GM19240 (cell line): ENCODE results near the gene PEAK1.
A peak's percentile ranks its signal among the peaks of the same experiment; 100 is the strongest.

Experiments
- DNase-seq: peaks from one replicate; pipeline ENCODE4 v3.0.0; 2011; ENCODE audit warnings: low spot score; ENCODE audit not compliant: insufficient read length

The PEAK1 gene

GRCh38 chr15:77419836-77420609, at the start of gene PEAK1:
Gene PEAK1 (minus strand): TSS chr15:77420104. CDS start chr15:77181926, 238,178 bp downstream.
- peak; percentile 79 for DNase-seq

DNA sequence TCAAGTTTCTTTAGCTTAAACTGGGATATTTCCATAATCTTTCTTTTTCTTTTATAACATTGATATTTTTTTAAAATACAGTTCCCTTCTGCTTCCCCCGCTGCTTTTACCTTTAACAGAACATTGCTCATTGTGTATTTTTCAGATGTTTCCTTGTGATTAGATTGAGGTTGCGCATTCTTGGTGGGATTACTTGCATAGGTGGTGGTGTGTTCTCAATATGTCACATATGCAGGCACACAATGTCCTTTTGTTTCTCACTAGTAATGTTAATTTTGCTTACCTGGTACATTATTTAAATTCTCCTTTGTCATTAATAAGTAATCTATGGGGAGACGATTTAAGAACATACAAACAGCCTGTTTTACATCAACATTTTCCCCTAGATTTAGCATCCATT, 49.0 kb upstream of the PEAK1 start:
- DNase-seq: no peak

DNA sequence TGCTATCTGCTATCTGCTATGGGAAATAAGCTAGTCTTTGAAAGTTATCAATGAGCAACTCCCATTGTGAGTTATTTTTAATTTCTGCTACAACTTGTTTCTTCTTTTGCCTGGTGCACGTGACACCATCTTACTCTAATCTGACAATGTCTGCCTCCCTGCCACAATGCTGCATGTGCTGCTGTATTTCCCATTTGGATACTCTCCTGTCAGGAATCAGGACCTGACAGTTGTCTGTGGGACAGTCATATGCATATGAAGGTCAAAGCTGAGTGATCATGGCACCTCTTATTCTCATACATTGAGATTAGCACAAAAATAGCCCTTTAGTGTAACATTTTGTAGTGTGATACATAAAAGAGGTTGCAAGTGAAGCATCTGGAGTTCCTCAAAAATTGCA, 46.6 kb upstream of the PEAK1 start:
- DNase-seq: no peak

GRCh38 chr15:77464129-77464865, 44.4 kb upstream of the PEAK1 start:
- no peak for DNase-seq

GRCh38 chr15:77461486-77461885, 41.6 kb upstream of the PEAK1 start:
- DNase-seq: no peak

- no peak for DNase-seq
Observed at GRCh38 chr15:77459031-77459430, 39.1 kb upstream of the PEAK1 start.

DNA sequence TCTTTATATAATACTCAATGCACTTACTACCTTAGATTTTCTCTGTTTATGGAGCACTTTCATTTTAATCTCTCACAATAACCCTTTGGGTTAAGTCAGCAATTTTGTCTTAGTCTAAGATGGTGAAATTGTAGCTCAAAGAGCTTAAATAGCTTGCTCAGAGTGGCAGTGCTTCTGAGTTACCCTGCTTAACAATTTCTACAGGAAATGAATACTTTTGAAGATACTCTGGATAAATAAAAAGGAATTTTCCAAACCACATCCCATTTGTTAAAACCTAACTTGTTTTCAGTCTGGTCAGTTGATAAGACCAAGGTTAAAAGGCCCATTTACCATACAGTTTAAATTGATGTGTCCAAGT, 38.0 kb upstream of the PEAK1 start:
- no peak for DNase-seq

DNA sequence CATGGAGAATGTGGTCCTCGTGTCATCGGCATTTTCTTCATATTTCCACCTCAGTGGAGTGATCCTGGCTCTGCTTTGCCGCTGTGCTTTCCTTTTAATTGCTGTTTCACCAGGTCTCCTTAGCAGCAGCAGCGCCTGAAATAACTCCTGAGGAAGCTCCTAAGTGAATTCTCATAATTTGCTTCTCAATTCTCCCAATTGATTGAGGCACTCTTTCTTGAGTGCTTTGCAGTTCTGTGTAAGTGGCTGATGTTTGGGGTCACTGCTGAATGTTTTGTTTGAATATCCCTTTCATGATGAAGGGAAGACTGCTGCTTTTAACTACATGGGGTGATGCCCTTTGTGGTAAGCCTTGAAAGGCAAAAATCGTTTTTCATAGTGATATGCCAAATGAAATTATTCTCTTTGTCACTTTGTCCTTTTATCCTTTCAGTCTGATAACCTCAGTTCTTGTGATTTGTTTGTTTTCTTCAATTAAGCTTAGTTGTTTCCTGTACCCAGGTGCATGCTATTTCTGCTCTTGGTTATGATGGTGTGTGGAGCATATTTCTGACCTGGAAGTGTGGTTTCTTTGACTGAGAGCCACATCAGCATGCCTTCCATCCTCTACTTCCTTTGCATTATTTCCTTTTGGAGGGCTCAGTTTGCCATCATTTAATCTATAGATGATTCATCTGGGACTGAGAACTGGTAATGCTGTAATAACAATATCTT, 37.4 kb upstream of the PEAK1 start:
- no peak for DNase-seq

- DNase-seq: no peak
Observed at GRCh38 chr15:77456746-77457145, 36.8 kb upstream of the PEAK1 start.

GRCh38 chr15:77455696-77456321, 35.9 kb upstream of the PEAK1 start:
- no peak for DNase-seq

GRCh38 chr15:77454951-77455350, 35.0 kb upstream of the PEAK1 start:
- DNase-seq: no peak

- DNase-seq: no peak
Observed at GRCh38 chr15:77454265-77454664, 34.4 kb upstream of the PEAK1 start.

DNA sequence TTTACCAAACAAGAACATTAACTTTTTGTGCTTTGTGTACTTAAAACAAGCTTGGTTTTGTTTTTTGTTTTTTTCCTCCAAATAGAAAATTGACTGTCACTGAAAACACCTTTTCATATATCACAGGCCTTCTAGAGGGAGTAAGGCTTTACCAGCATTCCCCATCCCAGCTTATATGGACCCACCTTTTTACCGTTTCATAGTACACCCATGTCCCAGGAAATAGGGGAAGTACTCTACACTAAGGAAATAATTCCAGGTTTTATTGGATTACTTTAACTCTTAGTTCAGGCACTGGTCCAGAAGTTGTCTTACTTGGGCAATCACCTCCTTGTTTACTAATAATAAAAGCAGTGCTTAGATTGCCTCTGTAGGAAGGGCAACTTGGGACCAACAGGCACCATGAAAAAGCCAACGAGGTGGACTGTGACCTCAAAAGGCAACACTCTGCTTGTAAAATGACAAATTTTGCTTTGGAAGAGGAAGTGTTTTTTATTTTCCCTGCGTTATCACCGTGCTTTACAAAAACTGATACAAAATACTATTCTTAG, 27.0 kb upstream of the PEAK1 start:
- no peak for DNase-seq

DNA sequence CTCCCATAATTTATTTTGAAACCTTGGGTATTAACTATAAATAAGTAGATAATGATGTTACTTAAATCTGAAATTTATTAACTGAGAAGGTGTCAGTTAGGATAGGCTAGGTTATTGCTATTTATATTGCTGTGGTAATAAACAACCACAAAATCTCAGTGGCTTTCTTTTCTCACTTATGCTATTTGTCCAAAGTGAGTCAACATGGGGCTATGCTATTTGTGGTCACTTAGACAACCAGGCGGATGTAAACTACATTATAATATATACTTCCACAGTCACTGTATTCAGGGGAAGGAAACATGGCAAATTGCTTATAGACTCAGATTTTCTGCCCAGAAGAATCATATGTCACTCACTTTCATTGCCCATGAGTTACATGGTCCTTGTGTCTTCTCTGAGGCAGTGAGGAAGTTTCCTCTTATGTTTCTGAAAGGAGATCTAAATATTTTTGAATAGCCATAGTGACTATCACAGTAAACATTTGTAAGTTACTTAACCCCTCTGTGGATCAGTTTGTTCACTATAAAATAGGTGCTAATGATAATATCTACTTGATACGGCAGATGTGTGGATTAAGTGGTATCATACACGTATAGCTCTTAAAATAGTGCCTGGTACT, 20.6 kb upstream of the PEAK1 start:
- peak; percentile 13 for DNase-seq

DNA sequence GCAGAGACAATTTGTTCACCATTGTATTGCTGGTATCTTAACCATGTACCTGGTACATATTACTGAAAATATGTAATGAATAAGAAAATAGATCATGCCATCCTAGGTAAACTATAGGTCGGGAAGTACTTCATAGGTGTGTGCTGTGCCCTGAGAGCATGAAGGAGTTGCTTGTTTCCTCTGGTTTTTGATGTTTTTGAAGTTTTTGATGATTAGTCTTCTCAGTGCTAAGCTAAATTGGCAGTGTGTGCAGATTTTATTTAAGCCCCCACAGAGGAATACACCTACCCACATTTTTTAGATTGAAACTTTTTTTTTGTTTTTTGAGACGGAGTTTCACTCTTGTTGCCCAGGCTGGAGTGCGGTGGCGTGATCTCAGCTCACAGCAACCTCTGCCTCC, 17.4 kb upstream of the PEAK1 start:
- DNase-seq: no peak

- no peak for DNase-seq
Observed at GRCh38 chr15:77436822-77437221, 16.9 kb upstream of the PEAK1 start.

DNA sequence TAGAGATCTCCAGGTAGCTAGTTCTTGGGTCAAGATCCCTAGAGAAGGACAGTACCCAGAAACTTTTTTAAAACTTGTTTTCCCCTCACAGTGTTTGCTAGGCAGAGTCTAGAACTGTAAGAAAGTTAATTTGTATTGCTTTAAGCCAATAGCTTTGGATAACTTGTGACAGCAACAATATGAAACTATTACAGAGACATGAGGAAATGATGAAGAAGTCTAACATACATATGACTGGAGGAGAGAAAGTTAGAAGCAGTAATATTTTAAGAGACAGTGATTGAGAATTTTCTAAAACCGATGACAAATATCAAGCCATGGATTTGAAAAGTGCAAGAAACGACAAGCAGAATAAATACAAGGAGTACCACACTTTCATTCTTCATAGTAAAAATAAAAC, 10.7 kb upstream of the PEAK1 start:
- DNase-seq: no peak

DNA sequence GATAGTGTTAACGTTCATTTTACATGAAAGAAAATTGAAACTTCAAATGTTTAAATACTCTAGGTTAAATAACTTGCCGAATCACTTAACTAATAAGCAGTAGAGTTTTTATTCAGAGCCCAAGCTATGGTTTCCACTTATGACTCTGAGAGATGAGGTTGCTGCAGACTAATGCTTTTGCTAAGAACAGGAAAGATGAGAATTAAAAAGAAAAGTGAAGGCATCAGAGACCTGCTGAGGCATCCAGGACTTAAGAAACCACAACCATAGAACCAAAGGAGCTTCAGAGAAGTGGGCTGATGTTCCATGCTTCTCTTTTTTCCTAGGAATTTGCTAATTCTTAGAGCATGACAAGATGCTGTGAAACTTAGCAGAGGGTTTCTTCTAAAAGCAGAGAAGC, 10.3 kb upstream of the PEAK1 start:
- DNase-seq: no peak

GRCh38 chr15:77426871-77427270, 7.0 kb upstream of the PEAK1 start:
- no peak for DNase-seq

DNA sequence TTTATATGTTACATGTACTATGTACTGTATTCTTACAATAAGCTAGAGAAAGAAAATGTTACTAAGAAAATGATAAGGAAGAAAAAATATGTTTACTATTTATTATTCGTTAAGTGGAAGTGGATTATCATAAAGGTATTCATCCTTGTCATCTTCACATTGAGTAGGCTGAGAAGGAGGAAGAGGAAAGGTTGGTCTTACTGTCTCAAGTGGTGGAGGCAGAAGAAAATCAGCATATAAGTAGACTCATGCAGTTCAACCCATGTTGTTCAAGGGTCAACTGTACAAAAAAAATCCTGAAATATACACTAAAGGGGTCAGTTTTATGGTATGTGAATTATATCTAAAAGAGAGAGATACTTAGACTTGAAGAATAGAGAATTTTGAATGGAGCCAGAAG, 6.5 kb upstream of the PEAK1 start:
- DNase-seq: no peak

DNA sequence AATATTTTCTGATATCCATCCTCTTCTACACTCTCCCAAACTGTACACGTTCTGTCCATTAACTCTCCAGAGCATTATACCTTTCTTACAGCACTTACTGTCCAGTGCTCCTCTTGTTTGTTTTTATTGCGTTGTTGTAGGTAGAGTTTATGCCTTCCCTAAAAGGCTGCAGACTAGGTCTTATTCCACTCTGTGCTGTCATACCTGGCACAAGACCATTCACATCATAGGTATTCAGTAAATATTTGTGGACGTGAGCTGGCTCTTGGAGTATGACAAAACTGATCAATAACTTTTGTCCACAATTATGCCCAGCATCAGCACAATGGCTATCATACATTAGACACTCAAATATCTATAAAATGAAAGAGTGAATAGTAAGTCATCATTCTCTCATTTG, 5.2 kb upstream of the PEAK1 start:
- no peak for DNase-seq
